Thyroid gland (tissue), 4 donors: ENCODE data around the gene RASL11B.

Experiments used
- POLR2A ChIP-seq, 2 donors: fragments of 450-650 bp; IDR thresholded peaks; one replicate each; pipeline ENCODE4 v1.6.1; 2017; ENCODE audit warnings: antibody characterized with exemption in 2 of 2, mild to moderate bottlenecking in 2 of 2, moderate library complexity in 1 of 2
- TF ChIP-seq, protein P1 (sequence below), 6 experiments: fragments of 200-600 bp in 3 of 6; fragments of 450-650 bp in 3 of 6; sonication (generic) in 3 of 6; IDR thresholded peaks; one replicate each; pipeline ENCODE4 v1.5.1; 2016 to 2019; ENCODE audit warnings: antibody characterized with exemption in 6 of 6, mild to moderate bottlenecking in 2 of 6, inconsistent platforms in 1 of 6, moderate library complexity in 1 of 6

GRCh38 chr4:52889354-52889753 lies 27.2 kb downstream of the RASL11B start:
- TF ChIP-seq POLR2A (IDR thresholded peaks at IDR 0.05): no peak
- TF ChIP-seq, protein P1, sequence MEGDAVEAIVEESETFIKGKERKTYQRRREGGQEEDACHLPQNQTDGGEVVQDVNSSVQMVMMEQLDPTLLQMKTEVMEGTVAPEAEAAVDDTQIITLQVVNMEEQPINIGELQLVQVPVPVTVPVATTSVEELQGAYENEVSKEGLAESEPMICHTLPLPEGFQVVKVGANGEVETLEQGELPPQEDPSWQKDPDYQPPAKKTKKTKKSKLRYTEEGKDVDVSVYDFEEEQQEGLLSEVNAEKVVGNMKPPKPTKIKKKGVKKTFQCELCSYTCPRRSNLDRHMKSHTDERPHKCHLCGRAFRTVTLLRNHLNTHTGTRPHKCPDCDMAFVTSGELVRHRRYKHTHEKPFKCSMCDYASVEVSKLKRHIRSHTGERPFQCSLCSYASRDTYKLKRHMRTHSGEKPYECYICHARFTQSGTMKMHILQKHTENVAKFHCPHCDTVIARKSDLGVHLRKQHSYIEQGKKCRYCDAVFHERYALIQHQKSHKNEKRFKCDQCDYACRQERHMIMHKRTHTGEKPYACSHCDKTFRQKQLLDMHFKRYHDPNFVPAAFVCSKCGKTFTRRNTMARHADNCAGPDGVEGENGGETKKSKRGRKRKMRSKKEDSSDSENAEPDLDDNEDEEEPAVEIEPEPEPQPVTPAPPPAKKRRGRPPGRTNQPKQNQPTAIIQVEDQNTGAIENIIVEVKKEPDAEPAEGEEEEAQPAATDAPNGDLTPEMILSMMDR (IDR thresholded peaks at IDR 0.05): no peak
